ENCODE data around the gene PRPF19. TPM values are rescaled to one million over a fixed set of nuclear protein-coding genes. Genes with fewer than 3 reads are reported as not detected.
A peak's percentile ranks its signal among the peaks of the same experiment; 100 is the strongest.

The PRPF19 gene
- total and polyA plus RNA-seq, 9 of the 15 experiments (the other 6 are each of a cell fraction or from before 2014, with no cell fraction given) = 9.4 to 212 (median 73.2) TPM

DNA sequence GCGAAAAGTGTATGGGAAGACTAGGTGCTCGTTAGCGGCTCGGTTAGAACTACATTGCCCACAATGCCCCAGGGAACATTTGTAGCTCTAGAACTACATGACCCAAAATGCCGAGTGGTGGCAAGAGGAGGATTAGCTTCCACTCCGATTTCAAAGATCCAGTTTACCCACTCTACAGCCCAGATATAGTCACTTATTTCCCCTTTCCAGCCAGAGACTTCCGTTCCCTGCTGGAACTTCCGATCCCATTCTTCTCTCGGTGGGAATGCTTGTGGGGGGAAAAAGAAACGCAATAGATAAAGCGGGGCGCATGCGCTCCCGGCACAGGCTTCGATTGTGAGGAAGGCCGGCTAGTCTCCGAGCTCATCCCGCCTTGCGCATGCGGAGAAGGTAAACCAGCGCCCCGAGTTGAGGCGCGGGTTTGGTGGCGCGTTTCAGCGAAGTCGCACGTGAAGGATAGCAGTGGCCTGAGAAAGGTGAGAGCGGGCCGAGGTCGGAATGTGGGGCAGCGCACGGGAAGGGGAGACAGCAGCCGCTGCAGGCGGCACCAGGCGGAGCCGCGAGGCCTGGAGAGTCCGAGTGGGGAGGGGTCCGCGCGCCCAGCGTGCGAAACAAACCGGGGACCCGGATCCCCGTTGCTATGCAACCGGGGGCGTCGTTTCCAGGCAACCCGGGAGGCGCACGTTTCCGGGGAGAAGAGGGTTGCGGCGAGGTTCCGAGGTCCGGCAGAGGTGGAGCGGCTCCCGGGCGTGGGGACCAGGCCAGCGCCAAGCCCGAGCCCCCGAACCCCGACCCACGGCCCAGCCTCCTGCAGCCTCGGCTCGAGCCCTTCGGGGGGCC is 7.6 kb upstream of the PRPF19 start, which contains the start of gene TMEM109 (continued):
- TF ChIP-seq LEF1 (IDR thresholded peaks at IDR 0.05) = no peak
- no peak for TF ChIP-seq ARHGAP35 (IDR thresholded peaks at IDR 0.05; ENCODE audit: partially characterized antibody)
- 0 out of 2 replicates have a peak, but pooled peaks have one; percentile 81 for TF ChIP-seq ZNF197 (CRISPR knock-in tag; IDR thresholded peaks at IDR 0.05; ENCODE audit: low read depth)
- no peak for TF ChIP-seq CBFA2T2 (conservative IDR thresholded peaks at IDR 0.05)
- no peak for TF ChIP-seq ZNF134 (CRISPR knock-in tag; conservative IDR thresholded peaks at IDR 0.05)
- TF ChIP-seq RBFOX2 (IDR thresholded peaks at IDR 0.05; ENCODE audit: low read depth, low read length) = peak; percentile 87
- TF ChIP-seq, protein P1, sequence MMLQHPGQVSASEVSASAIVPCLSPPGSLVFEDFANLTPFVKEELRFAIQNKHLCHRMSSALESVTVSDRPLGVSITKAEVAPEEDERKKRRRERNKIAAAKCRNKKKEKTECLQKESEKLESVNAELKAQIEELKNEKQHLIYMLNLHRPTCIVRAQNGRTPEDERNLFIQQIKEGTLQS (IDR thresholded peaks at IDR 0.05) = peak; percentile 16; the same call in 1 of the 2 replicates
- TF ChIP-seq, protein P1 (CRISPR knock-in tag; conservative IDR thresholded peaks at IDR 0.05) = peak; percentile 70; the same call in 1 of the 2 replicates
- no peak for TF ChIP-seq HNRNPUL1 (IDR thresholded peaks at IDR 0.05; ENCODE audit: low read length)
- TF ChIP-seq, protein P2, sequence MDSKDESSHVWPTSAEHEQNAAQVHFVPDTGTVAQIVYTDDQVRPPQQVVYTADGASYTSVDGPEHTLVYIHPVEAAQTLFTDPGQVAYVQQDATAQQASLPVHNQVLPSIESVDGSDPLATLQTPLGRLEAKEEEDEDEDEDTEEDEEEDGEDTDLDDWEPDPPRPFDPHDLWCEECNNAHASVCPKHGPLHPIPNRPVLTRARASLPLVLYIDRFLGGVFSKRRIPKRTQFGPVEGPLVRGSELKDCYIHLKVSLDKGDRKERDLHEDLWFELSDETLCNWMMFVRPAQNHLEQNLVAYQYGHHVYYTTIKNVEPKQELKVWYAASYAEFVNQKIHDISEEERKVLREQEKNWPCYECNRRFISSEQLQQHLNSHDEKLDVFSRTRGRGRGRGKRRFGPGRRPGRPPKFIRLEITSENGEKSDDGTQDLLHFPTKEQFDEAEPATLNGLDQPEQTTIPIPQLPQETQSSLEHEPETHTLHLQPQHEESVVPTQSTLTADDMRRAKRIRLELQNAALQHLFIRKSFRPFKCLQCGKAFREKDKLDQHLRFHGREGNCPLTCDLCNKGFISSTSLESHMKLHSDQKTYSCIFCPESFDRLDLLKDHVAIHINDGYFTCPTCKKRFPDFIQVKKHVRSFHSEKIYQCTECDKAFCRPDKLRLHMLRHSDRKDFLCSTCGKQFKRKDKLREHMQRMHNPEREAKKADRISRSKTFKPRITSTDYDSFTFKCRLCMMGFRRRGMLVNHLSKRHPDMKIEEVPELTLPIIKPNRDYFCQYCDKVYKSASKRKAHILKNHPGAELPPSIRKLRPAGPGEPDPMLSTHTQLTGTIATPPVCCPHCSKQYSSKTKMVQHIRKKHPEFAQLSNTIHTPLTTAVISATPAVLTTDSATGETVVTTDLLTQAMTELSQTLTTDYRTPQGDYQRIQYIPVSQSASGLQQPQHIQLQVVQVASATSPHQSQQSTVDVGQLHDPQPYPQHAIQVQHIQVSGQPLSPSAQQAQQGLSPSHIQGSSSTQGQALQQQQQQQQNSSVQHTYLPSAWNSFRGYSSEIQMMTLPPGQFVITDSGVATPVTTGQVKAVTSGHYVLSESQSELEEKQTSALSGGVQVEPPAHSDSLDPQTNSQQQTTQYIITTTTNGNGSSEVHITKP (IDR thresholded peaks at IDR 0.05; ENCODE audit: partially characterized antibody) = no peak
- TF ChIP-seq POLR2AphosphoS5 (IDR thresholded peaks at IDR 0.05; ENCODE audit: control insufficient read depth, insufficient read depth, low read depth, low read length) = 0 out of 2 replicates have a peak, but pooled peaks have one; percentile 33
- TF ChIP-seq, protein P3, sequence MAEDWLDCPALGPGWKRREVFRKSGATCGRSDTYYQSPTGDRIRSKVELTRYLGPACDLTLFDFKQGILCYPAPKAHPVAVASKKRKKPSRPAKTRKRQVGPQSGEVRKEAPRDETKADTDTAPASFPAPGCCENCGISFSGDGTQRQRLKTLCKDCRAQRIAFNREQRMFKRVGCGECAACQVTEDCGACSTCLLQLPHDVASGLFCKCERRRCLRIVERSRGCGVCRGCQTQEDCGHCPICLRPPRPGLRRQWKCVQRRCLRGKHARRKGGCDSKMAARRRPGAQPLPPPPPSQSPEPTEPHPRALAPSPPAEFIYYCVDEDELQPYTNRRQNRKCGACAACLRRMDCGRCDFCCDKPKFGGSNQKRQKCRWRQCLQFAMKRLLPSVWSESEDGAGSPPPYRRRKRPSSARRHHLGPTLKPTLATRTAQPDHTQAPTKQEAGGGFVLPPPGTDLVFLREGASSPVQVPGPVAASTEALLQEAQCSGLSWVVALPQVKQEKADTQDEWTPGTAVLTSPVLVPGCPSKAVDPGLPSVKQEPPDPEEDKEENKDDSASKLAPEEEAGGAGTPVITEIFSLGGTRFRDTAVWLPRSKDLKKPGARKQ (CRISPR knock-in tag; IDR thresholded peaks at IDR 0.05) = no peak
- TF ChIP-seq SP2 (IDR thresholded peaks at IDR 0.05; ENCODE audit: extremely low read depth, low read depth, low read length, poor library complexity, severe bottlenecking) = no peak
- TF ChIP-seq MECOM (CRISPR knock-in tag; IDR thresholded peaks at IDR 0.05) = no peak
- TF ChIP-seq, protein P4, sequence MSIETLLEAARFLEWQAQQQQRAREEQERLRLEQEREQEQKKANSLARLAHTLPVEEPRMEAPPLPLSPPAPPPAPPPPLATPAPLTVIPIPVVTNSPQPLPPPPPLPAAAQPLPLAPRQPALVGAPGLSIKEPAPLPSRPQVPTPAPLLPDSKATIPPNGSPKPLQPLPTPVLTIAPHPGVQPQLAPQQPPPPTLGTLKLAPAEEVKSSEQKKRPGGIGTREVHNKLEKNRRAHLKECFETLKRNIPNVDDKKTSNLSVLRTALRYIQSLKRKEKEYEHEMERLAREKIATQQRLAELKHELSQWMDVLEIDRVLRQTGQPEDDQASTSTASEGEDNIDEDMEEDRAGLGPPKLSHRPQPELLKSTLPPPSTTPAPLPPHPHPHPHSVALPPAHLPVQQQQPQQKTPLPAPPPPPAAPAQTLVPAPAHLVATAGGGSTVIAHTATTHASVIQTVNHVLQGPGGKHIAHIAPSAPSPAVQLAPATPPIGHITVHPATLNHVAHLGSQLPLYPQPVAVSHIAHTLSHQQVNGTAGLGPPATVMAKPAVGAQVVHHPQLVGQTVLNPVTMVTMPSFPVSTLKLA (conservative IDR thresholded peaks at IDR 0.05) = peak; percentile 59 to 72
- no peak for TF ChIP-seq ZNF354B (CRISPR knock-in tag; IDR thresholded peaks at IDR 0.05)
- TF ChIP-seq DPF2 (IDR thresholded peaks at IDR 0.05) = peak; percentile 50; the same call in 1 of the 2 replicates
- 0 out of 2 replicates have a peak, but pooled peaks have one; percentile 60 for TF ChIP-seq ELF4 (CRISPR knock-in tag; IDR thresholded peaks at IDR 0.05)
- TF ChIP-seq, protein P5, sequence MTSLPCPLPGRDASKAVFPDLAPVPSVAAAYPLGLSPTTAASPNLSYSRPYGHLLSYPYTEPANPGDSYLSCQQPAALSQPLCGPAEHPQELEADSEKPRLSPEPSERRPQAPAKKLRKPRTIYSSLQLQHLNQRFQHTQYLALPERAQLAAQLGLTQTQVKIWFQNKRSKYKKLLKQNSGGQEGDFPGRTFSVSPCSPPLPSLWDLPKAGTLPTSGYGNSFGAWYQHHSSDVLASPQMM (CRISPR knock-in tag; IDR thresholded peaks at IDR 0.05) = no peak
